ENCODE data around the gene OR51B2. TPM values are rescaled to one million over a fixed set of nuclear protein-coding genes. Genes with fewer than 3 reads are reported as not detected.

OR51B2 gene
- total RNA-seq, 4 donors from 2014 or later = not detected

DNA sequence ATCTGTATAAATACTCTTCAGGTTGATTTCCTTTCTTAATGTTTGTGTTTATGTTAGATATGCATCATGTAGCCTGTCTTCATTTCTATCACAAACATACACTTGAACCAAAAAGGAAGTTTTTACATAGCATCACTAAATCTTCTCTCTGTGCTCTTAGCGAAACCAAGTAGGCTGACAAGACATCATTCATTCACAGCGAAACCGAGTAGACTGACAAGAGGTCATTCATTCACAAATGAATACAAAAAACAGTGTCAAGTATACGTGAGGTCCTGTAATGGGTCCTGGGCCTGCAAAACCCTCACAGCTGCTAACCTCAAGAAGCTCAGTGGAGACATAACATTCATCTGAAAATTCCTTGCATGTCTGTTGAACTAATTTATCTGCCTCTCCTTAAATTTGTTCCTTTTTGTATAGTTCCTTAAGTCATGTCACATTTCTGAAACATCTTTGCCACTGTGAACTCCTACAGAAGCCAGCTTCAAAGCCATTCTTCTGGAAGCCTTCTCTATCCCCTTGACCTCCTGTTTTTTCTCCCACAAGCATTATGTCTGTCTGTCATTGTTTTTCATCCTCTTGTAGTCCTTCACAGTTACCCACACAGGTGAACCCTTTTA lies 44.5 kb downstream of the OR51B2 start:
- Histone ChIP-seq H3K4me3 (no peak overlapping the region), H3K36me3 (no peaks in the 10 kb centered on the region), H3K27ac (no peak overlapping the region), H3K4me1 (peaks cover 0 to 4% (median 0%) of the 10 kb centered on the region in 4 donors), H3K9me3 (no peaks in the 10 kb centered on the region), H3K27me3 (no peaks in the 10 kb centered on the region)
- WGBS, 2 donors (ENCODE audit: low coverage in 1 of 2) = 79 to 82% methylated on average over 3 to 4 of the region's 4 CpGs
- no peak for DNase-seq
- TF ChIP-seq, protein P1, sequence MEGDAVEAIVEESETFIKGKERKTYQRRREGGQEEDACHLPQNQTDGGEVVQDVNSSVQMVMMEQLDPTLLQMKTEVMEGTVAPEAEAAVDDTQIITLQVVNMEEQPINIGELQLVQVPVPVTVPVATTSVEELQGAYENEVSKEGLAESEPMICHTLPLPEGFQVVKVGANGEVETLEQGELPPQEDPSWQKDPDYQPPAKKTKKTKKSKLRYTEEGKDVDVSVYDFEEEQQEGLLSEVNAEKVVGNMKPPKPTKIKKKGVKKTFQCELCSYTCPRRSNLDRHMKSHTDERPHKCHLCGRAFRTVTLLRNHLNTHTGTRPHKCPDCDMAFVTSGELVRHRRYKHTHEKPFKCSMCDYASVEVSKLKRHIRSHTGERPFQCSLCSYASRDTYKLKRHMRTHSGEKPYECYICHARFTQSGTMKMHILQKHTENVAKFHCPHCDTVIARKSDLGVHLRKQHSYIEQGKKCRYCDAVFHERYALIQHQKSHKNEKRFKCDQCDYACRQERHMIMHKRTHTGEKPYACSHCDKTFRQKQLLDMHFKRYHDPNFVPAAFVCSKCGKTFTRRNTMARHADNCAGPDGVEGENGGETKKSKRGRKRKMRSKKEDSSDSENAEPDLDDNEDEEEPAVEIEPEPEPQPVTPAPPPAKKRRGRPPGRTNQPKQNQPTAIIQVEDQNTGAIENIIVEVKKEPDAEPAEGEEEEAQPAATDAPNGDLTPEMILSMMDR (IDR thresholded peaks at IDR 0.05) = no peak
- TF ChIP-seq POLR2A (IDR thresholded peaks at IDR 0.05) (no peak), POLR2AphosphoS5 (IDR thresholded peaks at IDR 0.05) (no peak), EP300 (IDR thresholded peaks at IDR 0.05; ENCODE audit: low read depth) (no peak)
- intact Hi-C loops (cut with DNase I; ENCODE audit: low total_unique reads) = no loop called here
- in situ Hi-C loops (cut with MboI; ENCODE audit: low pct_ligation_motif_present in 1 of 4, low pct_unique_long_range_greater_than_20kb in 1 of 4, low sequenced_read_pairs in 3 of 4) = no loop called here

DNA sequence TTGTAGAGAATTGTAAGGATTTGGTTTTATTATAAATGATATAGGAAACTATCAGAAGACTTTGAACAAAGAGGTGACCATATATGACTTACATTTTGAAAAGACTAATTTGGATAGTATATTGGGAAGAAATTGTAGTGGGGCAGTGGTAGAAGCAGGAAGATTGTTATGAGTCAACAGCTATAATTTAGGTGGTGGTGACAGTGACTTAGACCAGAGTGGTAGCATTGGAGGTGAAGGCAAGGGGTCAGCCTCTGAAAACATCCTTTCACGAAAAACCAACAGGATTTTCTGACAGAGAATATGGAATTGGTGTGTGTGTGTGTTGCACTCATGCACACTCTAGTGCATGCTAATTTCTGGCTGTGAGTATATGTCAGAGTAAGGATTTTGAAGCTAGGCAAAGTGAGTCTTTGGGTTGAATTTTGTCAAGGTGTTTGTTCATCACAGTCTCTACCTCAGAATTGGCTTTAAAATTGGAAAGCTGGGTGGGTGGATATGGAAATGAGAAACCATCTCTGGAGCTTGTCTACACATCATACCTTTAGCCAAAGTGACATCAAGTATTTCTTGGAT lies 46.2 kb downstream of the OR51B2 start:
- 44 to 59% methylated on average over 1 of the region's 1 CpG for WGBS, 2 donors (ENCODE audit: low coverage in 1 of 2)
- no peaks in the 10 kb centered on the region for H3K36me3 ChIP-seq
- no peak for DNase-seq
- intact Hi-C loops (cut with DNase I; ENCODE audit: low total_unique reads) (no loop called here), in situ Hi-C loops (cut with MboI; ENCODE audit: low pct_ligation_motif_present in 1 of 4, low pct_unique_long_range_greater_than_20kb in 1 of 4, low sequenced_read_pairs in 3 of 4) (no loop called here)
- H3K4me3 ChIP-seq = no peak overlapping the region
- no peaks in the 10 kb centered on the region for H3K27me3 ChIP-seq
- H3K27ac ChIP-seq = no peak overlapping the region
- no peaks in the 10 kb centered on the region for H3K9me3 ChIP-seq
- no peak for TF ChIP-seq EP300 (IDR thresholded peaks at IDR 0.05; ENCODE audit: low read depth)
- no peak for TF ChIP-seq POLR2A (IDR thresholded peaks at IDR 0.05)
- no peak for TF ChIP-seq POLR2AphosphoS5 (IDR thresholded peaks at IDR 0.05)
- TF ChIP-seq, protein P1 (IDR thresholded peaks at IDR 0.05) = no peak
- peaks cover 0 to 4% (median 0%) of the 10 kb centered on the region in 4 donors for H3K4me1 ChIP-seq

DNA sequence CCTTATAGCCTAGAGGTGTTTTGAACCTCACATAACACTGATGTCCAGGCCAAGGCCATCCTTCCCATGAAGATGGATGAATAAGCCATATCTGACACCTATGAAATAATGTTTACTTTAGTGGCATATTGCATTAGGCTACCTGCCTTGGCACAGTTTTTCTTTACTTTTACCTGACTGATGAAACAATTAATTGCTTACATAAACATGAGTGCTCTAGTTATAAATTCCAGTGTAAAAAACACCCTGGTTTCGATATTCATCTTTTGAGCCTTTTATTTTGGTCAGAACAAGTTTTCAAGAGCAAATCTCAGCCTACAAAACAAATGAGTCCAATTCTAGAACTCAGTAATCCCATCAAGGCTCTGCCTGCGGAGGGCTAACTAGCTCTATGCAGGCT lies 47.4 kb downstream of the OR51B2 start:
- no peaks in the 10 kb centered on the region for H3K36me3 ChIP-seq
- in situ Hi-C loops (cut with MboI; ENCODE audit: low pct_ligation_motif_present in 1 of 4, low pct_unique_long_range_greater_than_20kb in 1 of 4, low sequenced_read_pairs in 3 of 4) = no loop called here
- no peaks in the 10 kb centered on the region for H3K9me3 ChIP-seq
- intact Hi-C loops (cut with DNase I; ENCODE audit: low total_unique reads) = no loop called here
- H3K27ac ChIP-seq = no peak overlapping the region
- no peak overlapping the region for H3K4me3 ChIP-seq
- H3K4me1 ChIP-seq = peaks cover 0 to 4% (median 0%) of the 10 kb centered on the region in 4 donors
- DNase-seq = no peak
- H3K27me3 ChIP-seq = no peaks in the 10 kb centered on the region
- TF ChIP-seq EP300 (IDR thresholded peaks at IDR 0.05; ENCODE audit: low read depth) = no peak
- TF ChIP-seq POLR2A (IDR thresholded peaks at IDR 0.05) = no peak
- TF ChIP-seq POLR2AphosphoS5 (IDR thresholded peaks at IDR 0.05) = no peak
- TF ChIP-seq, protein P1 (IDR thresholded peaks at IDR 0.05) = no peak
- WGBS, 2 donors (ENCODE audit: low coverage in 1 of 2) = 50 to 73% methylated on average over 1 to 2 of the region's 2 CpGs

DNA sequence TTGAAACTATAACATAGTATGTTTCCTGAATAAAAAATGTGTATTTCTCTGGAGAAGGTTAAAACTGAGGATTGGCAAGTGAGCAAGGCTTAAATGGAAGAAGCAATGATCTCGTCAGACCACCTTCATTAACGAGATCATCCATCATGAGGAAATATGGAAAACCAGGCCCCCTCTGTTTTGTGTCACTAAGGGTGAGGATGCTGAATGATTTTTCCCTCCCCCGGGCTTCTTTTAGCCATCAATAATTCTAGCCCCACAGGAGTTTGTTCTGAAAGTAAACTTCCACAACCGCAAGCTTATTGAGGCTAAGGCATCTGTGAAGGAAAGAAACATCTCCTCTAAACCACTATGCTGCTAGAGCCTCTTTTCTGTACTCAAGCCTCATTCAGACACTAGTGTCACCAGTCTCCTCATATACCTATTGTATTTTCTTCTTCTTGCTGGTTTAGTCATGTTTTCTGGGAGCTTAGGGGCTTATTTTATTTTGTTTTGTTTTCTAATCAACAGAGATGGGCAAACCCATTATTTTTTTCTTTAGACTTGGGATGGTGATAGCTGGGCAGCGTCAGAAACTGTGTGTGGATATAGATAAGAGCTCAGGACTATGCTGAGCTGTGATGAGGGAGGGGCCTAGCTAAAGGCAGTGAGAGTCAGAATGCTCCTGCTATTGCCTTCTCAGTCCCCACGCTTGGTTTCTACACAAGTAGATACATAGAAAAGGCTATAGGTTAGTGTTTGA lies 48.6 kb downstream of the OR51B2 start:
- in situ Hi-C loops (cut with MboI; ENCODE audit: low pct_ligation_motif_present in 1 of 4, low pct_unique_long_range_greater_than_20kb in 1 of 4, low sequenced_read_pairs in 3 of 4) = no loop called here
- Histone ChIP-seq H3K4me3 (no peak overlapping the region), H3K4me1 (no peaks in the 10 kb centered on the region), H3K36me3 (no peaks in the 10 kb centered on the region), H3K27me3 (no peaks in the 10 kb centered on the region), H3K27ac (no peak overlapping the region), H3K9me3 (no peaks in the 10 kb centered on the region)
- WGBS, 2 donors (ENCODE audit: low coverage in 1 of 2) = 74 to 83% methylated on average over 6 of the region's 6 CpGs
- DNase-seq = no peak
- intact Hi-C loops (cut with DNase I; ENCODE audit: low total_unique reads) = no loop called here
- TF ChIP-seq POLR2AphosphoS5 (IDR thresholded peaks at IDR 0.05) (no peak), EP300 (IDR thresholded peaks at IDR 0.05; ENCODE audit: low read depth) (no peak), POLR2A (IDR thresholded peaks at IDR 0.05) (no peak)
- TF ChIP-seq, protein P1 (IDR thresholded peaks at IDR 0.05) = no peak
